Heart right ventricle (tissue), 16 donors: Measurements from ENCODE around the gene SUGP1. TPM values are rescaled to one million over a fixed set of nuclear protein-coding genes. Genes with fewer than 3 reads are reported as not detected.

ENCODE experiments used
- ATAC-seq, 8 donors: fragments of 200-7000 bp; cut with Tn5 transposase; one replicate each; pipeline ENCODE4 v1.9.1; 2020; ENCODE audit warnings: mild to moderate bottlenecking in 8 of 8, moderate library complexity in 8 of 8, moderate number of reproducible peaks in 1 of 8
- DNase-seq, 2 donors: peaks; one replicate each; pipeline ENCODE4 v3.0.0-alpha.2; 2020
- H3K27ac ChIP-seq, 10 donors: fragments of 200-600 bp; sonication (generic) in 2 of 10; one replicate each; pipeline versions ENCODE4 v1.5.0 to v1.8.0; 2020 to 2022; ENCODE audit warnings: mild to moderate bottlenecking in 3 of 10
- H3K27me3 ChIP-seq, 7 donors: fragments of 200-600 bp; one replicate each; pipeline ENCODE4 v1.8.0; 2021 to 2022; ENCODE audit warnings: mild to moderate bottlenecking in 2 of 7
- H3K36me3 ChIP-seq, 9 donors: fragments of 200-600 bp; sonication (generic) in 1 of 9; one replicate each; pipeline versions ENCODE4 v1.5.0 to v1.8.0; 2020 to 2022; ENCODE audit warnings: mild to moderate bottlenecking in 2 of 9
- H3K4me1 ChIP-seq, 9 donors: fragments of 200-600 bp; sonication (generic) in 1 of 9; one replicate each; pipeline versions ENCODE4 v1.5.0 to v1.8.0; 2020 to 2022; ENCODE audit warnings: mild to moderate bottlenecking in 4 of 9
- H3K4me3 ChIP-seq, 10 donors: fragments of 200-600 bp; sonication (generic) in 2 of 10; one replicate each; pipeline versions ENCODE4 v1.5.0 to v1.8.0; 2020 to 2022; ENCODE audit warnings: mild to moderate bottlenecking in 7 of 10, moderate library complexity in 2 of 10
- H3K9me3 ChIP-seq, 11 donors: fragments of 200-600 bp in 10 of 11; sonication (generic) in 2 of 11; one replicate each; pipeline versions ENCODE4 v1.5.0 to v1.8.0; 2013 to 2022; ENCODE audit warnings: mild to moderate bottlenecking in 2 of 11, control low read depth in 1 of 11, moderate library complexity in 1 of 11
- CTCF ChIP-seq, 9 donors: fragments of 200-600 bp; sonication (generic) in 2 of 9; IDR thresholded peaks; one replicate each; pipeline versions ENCODE4 v1.5.0 to v1.8.0; 2021 to 2022; ENCODE audit warnings: antibody characterized with exemption in 9 of 9, mild to moderate bottlenecking in 5 of 9, moderate library complexity in 1 of 9
- WGBS, 2 donors: extraction: QIAGEN DNeasy Blood & Tissue Kit; methylation state at CpG; one replicate each; pipeline ENCODE4 v1.1.7; 2013; ENCODE audit warnings: inconsistent platforms in 1 of 2; 5-methylcytosine and 5-hydroxymethylcytosine counted together
- intact Hi-C, 10 donors: fragments of 100-400 bp; cut with DNase I; formaldehyde crosslinking; loops; one replicate each; pipeline versions ENCODE4 v1.11.1 to v1.14.2; 2022
- polyA plus RNA-seq, 2 donors: library from polyadenylated mRNA; stranded (reverse); fragments of 200-250 nt; gene quantifications; one replicate each; pipeline ENCODE4 v1.2.3, GENCODE V29; 2013
- total RNA-seq, 10 donors: library from RNA; stranded (reverse); fragmentation: NEBNext Ultra II Directional in 3 of 10; extraction: Animal tissue kit (Norgen Biotek cat#: 25700) in 3 of 10; gene quantifications; one replicate each; pipeline versions ENCODE4 v1.2.1 to v1.2.4, GENCODE V29; 2021 to 2023
- donor health status: Arrhythmogenic right ventricular cardiomyopathy.
- donor health status: ischemic (EF 13 %, LVEDD 7.1; RV severe dilation, severe dysfunction).
- donor health status: healthy with polysubstance abuse.
- donor health status: DM: no; HTN: yes; CAD: no.
- donor health status: DM: no; HTN: no; CAD: no.
- donor health status: ischemic (EF 25% LVEDD 6.9; RV normal size, moderate dysfunction).
- donor health status: ischemic (EF 25% LVEDD 5.7; RV mildly dilated, moderate dysfunction).
- donor health status: healthy.
- donor health status: DM: yes; HTN: yes; CAD: no.
- donor health status: Ischemic cardiomyopathy.
- donor health status: ischemic (EF 35%, LVEDD 5.7; RV mildly dilated, moderate dysfunction).
- donor health status: nonischemic (EF 11% LVEDD 7.7; RV severe dilation, severe dysfunction).
- donor health status: DM: yes; HTN: yes; CAD: no.
- donor health status: PGD.
- donor health status: ischemic (EF 29% LVEDD 5.4; RV normal size, mild dysfunction).
- donor health status: nonischemic (EF 23%, LVEDD 6.1; RV moderate dilation, normal function).

The SUGP1 gene
- total and polyA plus RNA-seq, 12 donors = 30.1 to 50.2 (median 43.0) TPM

- intact Hi-C loops = loop anchor here in 3 of 10 donors (5.0 to 10.0 kb wide), 2 partner anchors 126 to 129 kb away; partner anchors contain the start of genes BORCS8 (in 3 of the 3) and RFXANK (in 3 of the 3)
These were observed 850 bp upstream of the SUGP1 start for GRCh38 chr19:19321141-19321577.

DNA sequence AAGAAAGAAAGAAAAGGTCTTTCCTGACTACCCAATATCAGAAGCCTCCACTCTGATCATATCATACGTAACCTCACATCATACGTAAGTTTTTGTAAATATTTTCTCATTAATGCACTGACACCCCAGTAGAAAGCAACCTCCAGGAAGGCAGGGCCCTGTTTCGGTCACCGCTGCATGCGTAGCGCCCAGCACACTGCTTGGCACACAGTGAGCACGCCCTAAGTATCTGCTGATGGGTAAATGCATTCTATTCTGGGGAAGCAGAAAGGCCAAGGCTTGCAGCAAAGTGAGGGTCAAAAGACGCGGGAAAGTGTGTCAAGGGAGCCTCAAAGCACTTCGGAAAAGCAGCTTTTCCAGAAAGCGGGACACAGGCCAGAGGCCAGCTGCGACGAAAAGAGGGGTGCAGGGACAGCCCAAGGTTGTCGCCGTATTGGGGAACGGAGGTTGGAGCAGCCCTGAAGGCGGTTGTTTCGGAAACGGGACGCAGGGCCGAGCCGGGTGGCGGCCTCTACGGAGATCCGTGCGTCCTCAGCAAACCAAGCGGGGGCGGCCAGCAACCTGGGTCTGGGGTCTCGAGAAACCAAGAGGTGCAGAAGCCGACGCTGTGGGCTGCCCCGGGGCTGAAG, 463 bp downstream of the SUGP1 start:
- ATAC-seq (peak in 5 of 8 donors; percentile 0 to 18 (median 11)), DNase-seq (no peak)
- Histone ChIP-seq H3K4me3 (peak overlapping the region; percentile 75 to 100 (median 98)), H3K36me3 (peaks cover 0 to 39% (median 8%) of the 10 kb centered on the region in 9 donors), H3K4me1 (peaks cover 12 to 58% (median 47%) of the 10 kb centered on the region in 9 donors), H3K27ac (peak overlapping the region in 9 of 10 donors; percentile 82 to 98 (median 93)), H3K27me3 (no peaks in the 10 kb centered on the region), H3K9me3 (no peaks in the 10 kb centered on the region)
- no peak for TF ChIP-seq CTCF (IDR thresholded peaks at IDR 0.05)
- WGBS, 2 donors = 6% methylated on average over 32 of the region's 32 CpGs
- intact Hi-C loops = loop anchor here in 3 of 10 donors (5.0 to 10.0 kb wide), 2 partner anchors 125 to 128 kb away; partner anchors contain the start of genes BORCS8 (in 3 of the 3) and RFXANK (in 3 of the 3)

More at GRCh38 chr19:19321141-19321577, 850 bp upstream of the SUGP1 start:
- Histone ChIP-seq H3K9me3 (no peaks in the 10 kb centered on the region), H3K4me1 (peaks cover 12 to 62% (median 47%) of the 10 kb centered on the region in 9 donors), H3K36me3 (peaks cover 0 to 39% (median 7%) of the 10 kb centered on the region in 9 donors), H3K27ac (peak overlapping the region; percentile 82 to 98 (median 92)), H3K4me3 (peak overlapping the region; percentile 75 to 100 (median 98)), H3K27me3 (no peaks in the 10 kb centered on the region)
- 1% methylated on average over 28 to 34 of the region's 34 CpGs for WGBS, 2 donors
- no peak for TF ChIP-seq CTCF (IDR thresholded peaks at IDR 0.05)
- DNase-seq (no peak), ATAC-seq (peak in 2 of 8 donors; percentile 0 to 8)

DNA sequence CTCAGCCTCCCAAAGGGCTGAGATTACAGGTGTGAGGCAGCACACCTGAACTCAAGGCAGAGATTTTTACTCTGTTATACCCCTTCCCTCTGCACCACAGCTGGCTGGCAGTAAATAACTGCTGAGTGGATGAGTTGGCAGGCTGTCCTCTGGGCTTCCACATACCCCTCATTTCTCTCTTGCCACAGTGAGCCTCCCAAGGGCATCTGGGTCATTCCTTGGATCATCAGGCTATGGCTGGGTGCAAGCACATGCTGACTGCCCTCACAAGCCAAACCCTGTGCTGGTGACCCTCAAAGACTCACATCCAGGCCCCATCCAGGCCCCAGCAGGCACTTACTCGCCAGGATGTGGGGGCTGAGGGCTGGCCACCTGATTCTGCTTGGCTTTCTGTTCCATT, 4.2 kb downstream of the SUGP1 start:
- H3K9me3 ChIP-seq = no peaks in the 10 kb centered on the region
- H3K27ac ChIP-seq = peak overlapping the region in 6 of 10 donors; percentile 20 to 66 (median 54)
- H3K36me3 ChIP-seq = peaks cover 0 to 57% (median 12%) of the 10 kb centered on the region in 9 donors
- DNase-seq = no peak
- peak in 2 of 8 donors; percentile 10 to 11 for ATAC-seq
- no peaks in the 10 kb centered on the region for H3K27me3 ChIP-seq
- H3K4me1 ChIP-seq = peaks cover 6 to 24% (median 16%) of the 10 kb centered on the region in 9 donors
- WGBS, 2 donors = 67 to 93% methylated on average over 1 of the region's 1 CpG
- no peak overlapping the region for H3K4me3 ChIP-seq
- TF ChIP-seq CTCF (IDR thresholded peaks at IDR 0.05) = no peak
- intact Hi-C loops = no loop called here

DNA sequence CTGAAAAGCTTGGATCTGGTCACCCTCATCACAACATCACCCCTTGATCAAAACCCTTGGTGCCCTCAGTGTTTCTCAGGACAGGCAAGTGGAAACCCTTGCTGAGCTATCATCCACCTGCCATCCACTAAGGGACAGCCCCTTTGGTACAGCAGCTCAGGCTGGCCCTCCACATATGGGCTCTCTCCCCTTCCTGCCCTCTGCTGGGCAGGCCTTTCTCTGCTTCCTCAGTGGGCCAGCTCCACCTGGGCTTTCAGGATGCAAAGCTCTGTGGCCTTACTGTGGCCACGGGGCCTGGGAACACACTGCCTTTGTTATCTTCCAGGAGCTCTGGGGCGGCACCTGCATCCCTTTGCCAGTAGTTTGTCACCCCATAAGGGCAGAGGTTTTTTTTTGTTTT, 4.9 kb downstream of the SUGP1 start:
- Histone ChIP-seq H3K9me3 (no peaks in the 10 kb centered on the region), H3K27me3 (no peaks in the 10 kb centered on the region), H3K4me3 (no peak overlapping the region), H3K27ac (peak overlapping the region in 5 of 10 donors; percentile 20 to 66 (median 58)), H3K36me3 (peaks cover 0 to 62% (median 12%) of the 10 kb centered on the region in 9 donors), H3K4me1 (peaks cover 6 to 24% (median 14%) of the 10 kb centered on the region in 9 donors)
- no peak for TF ChIP-seq CTCF (IDR thresholded peaks at IDR 0.05)
- intact Hi-C loops = no loop called here
- no peak for DNase-seq
- WGBS, 2 donors = 84 to 87% methylated on average over 2 of the region's 2 CpGs
- no peak for ATAC-seq
